ENCODE measurements around the gene FAM169A. TPM values are rescaled to one million over a fixed set of nuclear protein-coding genes. Genes with fewer than 3 reads are reported as not detected.
"Not testable (repeated sequence)": the region's sequence is repeated elsewhere in the genome, so short reads cannot be mapped to it uniquely, and the experiment has no call there.

FAM169A gene
- total and polyA plus RNA-seq, 11 donors: 0.88 to 10.1 (median 4.1) TPM

DNA sequence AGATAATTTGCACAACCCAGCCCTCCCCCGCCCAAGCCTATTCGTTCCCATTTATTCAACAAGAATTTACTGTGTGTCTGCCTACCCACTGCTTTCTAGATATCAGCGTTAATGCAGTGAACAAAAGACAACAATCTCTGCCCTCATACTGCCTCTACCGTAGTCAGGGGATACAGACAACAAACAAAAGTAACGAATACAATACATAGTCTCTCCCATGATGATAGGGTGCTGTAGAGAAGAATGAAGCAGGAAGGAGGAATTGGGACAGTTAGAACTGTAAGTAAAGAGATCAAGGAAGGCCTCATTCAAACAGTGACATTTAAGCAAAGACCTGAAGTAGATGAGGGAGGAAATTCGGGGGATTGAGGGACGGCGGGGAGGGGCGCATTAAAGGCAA, 101.0 kb downstream of the FAM169A start:
- no peak for TF ChIP-seq POLR2A (IDR thresholded peaks at IDR 0.05)
- TF ChIP-seq, protein P1, sequence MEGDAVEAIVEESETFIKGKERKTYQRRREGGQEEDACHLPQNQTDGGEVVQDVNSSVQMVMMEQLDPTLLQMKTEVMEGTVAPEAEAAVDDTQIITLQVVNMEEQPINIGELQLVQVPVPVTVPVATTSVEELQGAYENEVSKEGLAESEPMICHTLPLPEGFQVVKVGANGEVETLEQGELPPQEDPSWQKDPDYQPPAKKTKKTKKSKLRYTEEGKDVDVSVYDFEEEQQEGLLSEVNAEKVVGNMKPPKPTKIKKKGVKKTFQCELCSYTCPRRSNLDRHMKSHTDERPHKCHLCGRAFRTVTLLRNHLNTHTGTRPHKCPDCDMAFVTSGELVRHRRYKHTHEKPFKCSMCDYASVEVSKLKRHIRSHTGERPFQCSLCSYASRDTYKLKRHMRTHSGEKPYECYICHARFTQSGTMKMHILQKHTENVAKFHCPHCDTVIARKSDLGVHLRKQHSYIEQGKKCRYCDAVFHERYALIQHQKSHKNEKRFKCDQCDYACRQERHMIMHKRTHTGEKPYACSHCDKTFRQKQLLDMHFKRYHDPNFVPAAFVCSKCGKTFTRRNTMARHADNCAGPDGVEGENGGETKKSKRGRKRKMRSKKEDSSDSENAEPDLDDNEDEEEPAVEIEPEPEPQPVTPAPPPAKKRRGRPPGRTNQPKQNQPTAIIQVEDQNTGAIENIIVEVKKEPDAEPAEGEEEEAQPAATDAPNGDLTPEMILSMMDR (IDR thresholded peaks at IDR 0.05): no peak
- Histone ChIP-seq H3K4me1 (peaks cover 0 to 48% (median 29%) of the 10 kb centered on the region in 12 donors), H3K9me3 (no peaks in the 10 kb centered on the region), H3K27me3 (no peaks in the 10 kb centered on the region), H3K4me3 (peak overlapping the region in 3 of 12 donors; percentile 87 to 96 (median 96)), H3K36me3 (peaks cover 0 to 53% (median 48%) of the 10 kb centered on the region in 9 donors), H3K27ac (no peak overlapping the region)
- DNase-seq (no peak), ATAC-seq (no peak)
- 65 to 74% (median 66%) methylated on average over 9 of the region's 9 CpGs for WGBS, 4 donors
- intact Hi-C loops (cut with DNase I): loop anchor here in 7 of 10 donors (5.0 to 10.0 kb wide), 5 partner anchors 78 to 570 kb away; partner anchors contain the start of genes HEXB (in 2 of the 7) and HMGCR (in 1 of the 7)

DNA sequence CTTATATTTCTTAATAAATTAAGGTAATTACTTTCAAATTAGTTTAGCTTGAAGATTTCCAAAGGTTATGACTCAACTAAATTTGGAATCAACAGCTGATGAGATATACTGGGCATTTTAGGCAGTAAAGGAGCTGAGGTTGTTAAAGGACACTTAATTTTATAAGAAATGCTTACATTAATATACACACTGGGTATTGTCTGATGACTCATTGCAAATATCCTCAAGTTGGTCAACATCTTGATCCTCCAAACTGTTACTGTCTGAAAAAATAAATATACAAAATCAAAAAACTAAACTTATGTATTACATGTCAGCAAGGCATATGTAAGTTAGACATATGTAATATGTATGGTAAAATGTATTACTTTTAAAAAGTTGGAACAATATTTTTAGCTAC, 102.7 kb downstream of the FAM169A start:
- H3K9me3 ChIP-seq: no peaks in the 10 kb centered on the region
- no peak overlapping the region for H3K27ac ChIP-seq
- no peak for DNase-seq
- no peaks in the 10 kb centered on the region for H3K27me3 ChIP-seq
- ATAC-seq: no peak
- H3K4me3 ChIP-seq: no peak overlapping the region
- peaks cover 0 to 54% (median 45%) of the 10 kb centered on the region in 9 donors for H3K36me3 ChIP-seq
- TF ChIP-seq POLR2A (IDR thresholded peaks at IDR 0.05): no peak
- TF ChIP-seq, protein P1 (IDR thresholded peaks at IDR 0.05): no peak
- H3K4me1 ChIP-seq: peaks cover 0 to 48% (median 28%) of the 10 kb centered on the region in 12 donors
- intact Hi-C loops (cut with DNase I): loop anchor here in 3 of 10 donors (10.0 kb wide), 2 partner anchors 151 to 571 kb away; partner anchors contain the start of gene HMGCR (in 1 of the 3)

DNA sequence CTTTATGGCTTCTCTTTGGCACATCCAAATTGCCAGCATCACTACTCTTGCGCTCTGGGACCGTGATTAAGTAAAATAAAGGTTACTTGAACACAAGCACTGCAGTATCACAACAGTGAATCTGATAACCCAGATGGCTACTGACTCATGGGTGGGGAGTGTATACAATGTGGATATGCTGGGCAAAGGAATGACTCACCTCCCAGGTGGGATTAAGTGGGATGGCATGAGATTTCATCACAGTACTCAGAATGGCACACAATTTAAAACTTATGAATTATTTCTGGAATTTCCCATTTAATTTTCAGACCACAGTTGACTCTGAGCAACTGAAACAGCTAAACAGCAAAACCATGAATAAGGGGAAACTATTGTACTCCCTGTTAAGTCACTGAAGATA, 103.6 kb downstream of the FAM169A start:
- intact Hi-C loops (cut with DNase I): loop anchor here in 3 of 10 donors (10.0 kb wide), 2 partner anchors 152 to 572 kb away; partner anchors contain the start of gene HMGCR (in 1 of the 3)
- ATAC-seq (no peak), DNase-seq (no peak)
- Histone ChIP-seq H3K27ac (no peak overlapping the region), H3K9me3 (no peaks in the 10 kb centered on the region), H3K4me1 (peaks cover 0 to 39% (median 19%) of the 10 kb centered on the region in 12 donors), H3K4me3 (no peak overlapping the region), H3K36me3 (peaks cover 0 to 63% (median 54%) of the 10 kb centered on the region in 9 donors), H3K27me3 (no peaks in the 10 kb centered on the region)
- TF ChIP-seq POLR2A (IDR thresholded peaks at IDR 0.05): no peak
- TF ChIP-seq, protein P1 (IDR thresholded peaks at IDR 0.05): no peak
- 94 to 98% (median 97%) methylated on average over 2 of the region's 2 CpGs for WGBS, 4 donors

DNA sequence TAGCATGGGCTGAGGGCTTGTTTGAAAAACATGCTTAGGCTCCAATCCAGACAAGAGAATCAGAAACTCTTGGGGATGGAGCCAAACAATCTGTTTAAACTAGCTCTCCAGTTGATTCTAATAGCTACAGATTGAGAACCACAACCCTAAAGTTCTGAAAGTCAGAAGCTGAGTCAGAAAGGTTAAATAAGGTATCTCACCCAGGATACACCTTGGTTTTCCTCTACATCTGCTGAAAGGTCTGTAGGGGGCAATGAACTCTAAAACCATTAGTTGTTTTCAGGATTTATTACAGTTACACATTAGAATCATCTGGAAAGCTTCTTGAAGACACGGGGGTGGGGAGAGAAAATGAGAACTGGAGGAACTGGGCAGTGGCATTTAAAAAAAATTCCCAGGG, 104.9 kb downstream of the FAM169A start:
- peaks cover 0 to 4% (median 0%) of the 10 kb centered on the region in 12 donors for H3K9me3 ChIP-seq
- H3K27ac ChIP-seq: no peak overlapping the region
- no peak for DNase-seq
- H3K36me3 ChIP-seq: peaks cover 0 to 77% (median 68%) of the 10 kb centered on the region in 9 donors
- ATAC-seq: no peak
- TF ChIP-seq, protein P1 (IDR thresholded peaks at IDR 0.05): no peak
- no peak for TF ChIP-seq POLR2A (IDR thresholded peaks at IDR 0.05)
- intact Hi-C loops (cut with DNase I): loop anchor here in 3 of 10 donors (10.0 kb wide), 2 partner anchors 154 to 574 kb away; partner anchors contain the start of gene HMGCR (in 1 of the 3)
- no peak overlapping the region for H3K4me3 ChIP-seq
- peaks cover 0 to 38% (median 19%) of the 10 kb centered on the region in 12 donors for H3K4me1 ChIP-seq
- 85 to 95% (median 88%) methylated on average over 1 of the region's 1 CpG for WGBS, 4 donors
- H3K27me3 ChIP-seq: no peaks in the 10 kb centered on the region

DNA sequence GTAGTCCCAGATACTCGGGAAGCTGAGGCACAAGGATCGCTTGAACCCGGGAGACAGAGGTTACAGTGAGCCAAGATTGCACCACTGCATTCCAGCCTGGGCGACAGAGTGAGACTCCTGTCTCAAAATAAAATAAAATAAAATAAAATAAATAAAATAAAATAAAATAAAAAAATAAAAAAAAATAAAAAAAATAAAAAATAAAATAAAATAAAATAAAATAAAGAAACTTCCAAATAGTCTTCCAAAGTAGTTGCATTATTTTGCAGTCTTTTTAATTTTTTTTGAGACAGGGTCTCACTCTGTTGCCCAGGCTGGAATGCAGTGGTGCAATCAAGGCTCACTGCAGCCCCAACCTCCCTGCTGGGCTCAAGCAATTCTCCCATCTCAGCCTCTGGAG, 117.4 kb downstream of the FAM169A start:
- DNase-seq; H3K9me3 ChIP-seq; H3K27me3 ChIP-seq; H3K27ac ChIP-seq; ATAC-seq; H3K4me1 ChIP-seq; H3K4me3 ChIP-seq; intact Hi-C loops (cut with DNase I): not testable (repeated sequence)
- 96 to 98% (median 97%) methylated on average over 4 of the region's 4 CpGs for WGBS, 4 donors
- peaks cover 0 to 96% (median 87%) of the 10 kb centered on the region in 9 donors for H3K36me3 ChIP-seq
